Activated naive CD8-positive, alpha-beta T cell treated with anti-CD3 and anti-CD28 coated beads, Interleukin-2, amount 50 U/mL, for 24 hours (primary cell): ENCODE results near the gene UBE2F.

Experiments
- ATAC-seq: fragments of 150-1000 bp; cut with Tn5 transposase; one replicate; pipeline ENCODE4 v1.10.0; 2021
- DNase-seq: peaks from one replicate; pipeline ENCODE4 v3.0.0; 2021
- H3K27ac Mint-ChIP-seq: one replicate; pipeline ENCODE4 v1.8.0; 2021; ENCODE audit warnings: mild to moderate bottlenecking, mixed read lengths
- H3K27me3 Mint-ChIP-seq: one replicate; pipeline ENCODE4 v1.8.0; 2021; ENCODE audit warnings: mixed read lengths
- H3K36me3 Mint-ChIP-seq: one replicate; pipeline ENCODE4 v1.8.0; 2021; ENCODE audit warnings: low read depth, mixed read lengths
- H3K4me1 Mint-ChIP-seq: one replicate; pipeline ENCODE4 v1.8.0; 2021; ENCODE audit warnings: mixed read lengths
- H3K4me3 Mint-ChIP-seq: one replicate; pipeline ENCODE4 v1.8.0; 2021; ENCODE audit warnings: mild to moderate bottlenecking, moderate library complexity, mixed read lengths
- H3K9me3 Mint-ChIP-seq: one replicate; pipeline ENCODE4 v1.8.0; 2021; ENCODE audit warnings: mixed read lengths

UBE2F gene

DNA sequence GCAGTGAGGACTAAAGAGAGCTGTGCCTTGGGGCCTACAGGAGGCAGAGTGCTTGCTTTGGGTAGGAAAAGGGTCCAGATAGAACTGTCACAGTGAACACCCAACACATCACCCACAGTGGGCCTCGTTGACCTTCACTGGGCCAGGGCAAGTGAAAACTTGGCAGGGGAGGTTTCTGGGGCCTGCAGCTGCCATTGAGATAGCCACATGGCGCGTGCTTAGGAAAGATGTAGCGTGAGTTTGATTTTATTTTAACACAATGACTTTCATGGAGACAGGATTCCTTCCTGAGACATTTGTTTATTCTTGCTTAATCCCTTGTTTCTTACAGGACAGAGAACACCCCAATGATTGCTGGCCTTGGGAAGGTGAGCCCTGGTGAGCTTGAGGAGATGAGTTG is 124.1 kb downstream of the UBE2F start:
- H3K9me3 Mint-ChIP-seq, result no peaks in the 10 kb centered on the region
- H3K27ac Mint-ChIP-seq, result no peak overlapping the region
- no peaks in the 10 kb centered on the region for H3K27me3 Mint-ChIP-seq
- DNase-seq (no peak), ATAC-seq (no peak)
- H3K36me3 Mint-ChIP-seq, result peaks cover 40% of the 10 kb centered on the region
- H3K4me1 Mint-ChIP-seq, result no peaks in the 10 kb centered on the region
- no peak overlapping the region for H3K4me3 Mint-ChIP-seq

DNA sequence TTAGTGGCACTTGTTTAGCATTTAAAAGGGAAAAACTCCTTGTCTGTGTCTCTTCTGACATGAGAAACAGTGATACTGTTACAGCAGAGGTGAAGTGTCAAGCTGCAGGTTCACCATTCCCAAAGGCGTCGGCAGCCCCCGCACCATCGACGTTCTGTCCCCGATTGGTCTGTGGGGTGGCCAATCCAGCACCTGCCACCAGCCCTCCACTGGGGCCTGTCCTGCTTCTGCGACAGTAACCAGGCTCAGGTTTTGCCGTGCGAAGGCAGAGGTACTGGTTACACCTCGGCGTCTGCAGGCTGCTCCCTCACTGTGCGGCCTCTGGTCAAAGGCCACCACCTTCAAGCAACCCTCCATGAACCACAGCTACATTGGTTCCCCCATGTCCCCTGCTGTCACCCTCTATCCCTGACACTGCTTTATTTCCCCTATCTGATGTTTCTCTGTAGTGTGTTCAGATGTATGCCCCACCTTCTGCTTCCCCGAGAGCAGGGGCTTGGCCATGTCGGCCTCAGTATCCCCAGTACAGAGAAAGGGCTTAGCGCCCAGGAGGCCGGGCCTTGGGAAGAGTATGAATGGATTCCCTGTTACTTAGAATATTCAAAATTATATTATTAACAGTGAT is 124.7 kb downstream of the UBE2F start:
- DNase-seq, result no peak
- Mint-ChIP-seq H3K27ac (no peak overlapping the region), H3K27me3 (no peaks in the 10 kb centered on the region), H3K36me3 (peaks cover 38% of the 10 kb centered on the region), H3K4me3 (no peak overlapping the region), H3K4me1 (no peaks in the 10 kb centered on the region), H3K9me3 (no peaks in the 10 kb centered on the region)
- no peak for ATAC-seq
